ENCODE results near the gene GAS7. TPM values are rescaled to one million over a fixed set of nuclear protein-coding genes. Genes with fewer than 3 reads are reported as not detected.
"Not testable (repeated sequence)": the region's sequence is repeated elsewhere in the genome, so short reads cannot be mapped to it uniquely, and the experiment has no call there.

Gene GAS7
- polyA plus RNA-seq, 3 donors, result 13.0 to 16.9 (median 16.9) TPM

DNA sequence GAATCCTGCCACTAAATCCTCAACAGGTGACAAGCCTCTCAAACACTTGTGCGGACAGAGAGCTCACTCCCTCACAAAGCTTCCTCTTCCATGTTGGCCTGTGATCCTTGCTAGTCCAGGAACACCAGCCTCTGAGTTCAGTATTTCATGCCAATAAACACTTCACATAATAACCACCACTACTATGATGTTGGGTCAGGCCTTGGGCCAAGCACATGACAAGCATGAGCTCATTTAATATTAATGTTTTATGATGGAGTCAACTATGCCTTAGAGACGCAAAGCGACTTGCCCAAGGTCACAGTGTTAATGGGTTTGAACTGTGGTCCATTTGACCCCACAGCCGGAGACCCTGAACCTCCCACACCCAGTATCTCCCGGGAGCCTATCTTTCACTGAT is 129.1 kb downstream of the GAS7 start:
- no peak for DNase-seq (ENCODE audit: extremely low read depth in 1 of 11, low read depth in 9 of 11, low spot score in 4 of 11)

DNA sequence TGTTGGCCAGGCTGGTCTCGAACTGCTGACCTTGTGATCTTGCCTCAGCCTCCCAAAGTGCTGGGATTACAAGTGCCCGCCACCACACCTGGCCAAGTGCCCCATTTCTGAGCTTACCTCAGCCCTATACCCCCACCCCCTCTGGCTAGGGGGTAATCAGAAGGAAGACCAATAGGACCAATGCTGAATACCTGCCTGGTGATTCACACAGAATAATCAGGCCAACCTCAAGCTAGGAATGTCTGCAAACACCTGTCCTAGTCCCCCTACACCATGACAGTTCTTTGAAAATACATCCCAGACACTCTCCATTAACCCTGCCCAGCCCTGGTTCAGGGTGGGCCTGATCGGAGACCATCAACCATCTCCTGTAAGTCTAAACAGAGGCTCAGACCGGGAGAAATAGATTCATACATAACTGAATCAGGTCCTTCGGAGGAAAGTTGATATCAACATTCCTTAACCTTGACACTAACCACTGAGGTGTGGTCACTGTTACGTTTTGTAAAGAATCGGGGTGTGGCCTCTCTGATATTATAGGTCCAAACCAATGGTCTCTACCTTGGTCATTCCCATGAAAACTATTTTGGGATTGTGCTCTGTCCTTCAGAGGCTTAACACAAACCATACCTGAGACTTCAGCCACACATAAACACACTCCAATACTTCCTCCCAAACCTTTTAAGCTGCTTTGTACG is 130.8 kb downstream of the GAS7 start:
- no peak for DNase-seq (ENCODE audit: extremely low read depth in 1 of 11, low read depth in 9 of 11, low spot score in 4 of 11)

DNA sequence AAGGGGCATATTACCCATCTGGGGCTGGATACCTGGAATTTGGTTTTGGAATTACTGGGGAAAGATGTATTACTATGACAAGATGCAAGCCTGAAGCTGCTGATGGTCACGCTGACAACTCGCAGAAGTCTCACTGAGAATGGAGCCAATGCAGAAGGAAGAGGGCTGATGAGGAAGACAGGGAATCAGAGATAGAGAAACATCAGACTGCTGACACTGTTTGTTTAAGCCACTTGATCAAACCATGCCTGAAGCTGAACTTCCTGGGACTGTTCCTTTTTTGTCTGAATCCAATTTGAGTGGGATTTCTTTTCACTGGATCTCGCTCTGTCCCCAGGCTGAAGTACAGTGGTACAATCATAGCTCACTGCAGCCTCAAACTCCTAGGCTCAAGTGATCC is 133.9 kb downstream of the GAS7 start:
- DNase-seq (ENCODE audit: extremely low read depth in 1 of 11, low read depth in 9 of 11, low spot score in 4 of 11), result no peak

DNA sequence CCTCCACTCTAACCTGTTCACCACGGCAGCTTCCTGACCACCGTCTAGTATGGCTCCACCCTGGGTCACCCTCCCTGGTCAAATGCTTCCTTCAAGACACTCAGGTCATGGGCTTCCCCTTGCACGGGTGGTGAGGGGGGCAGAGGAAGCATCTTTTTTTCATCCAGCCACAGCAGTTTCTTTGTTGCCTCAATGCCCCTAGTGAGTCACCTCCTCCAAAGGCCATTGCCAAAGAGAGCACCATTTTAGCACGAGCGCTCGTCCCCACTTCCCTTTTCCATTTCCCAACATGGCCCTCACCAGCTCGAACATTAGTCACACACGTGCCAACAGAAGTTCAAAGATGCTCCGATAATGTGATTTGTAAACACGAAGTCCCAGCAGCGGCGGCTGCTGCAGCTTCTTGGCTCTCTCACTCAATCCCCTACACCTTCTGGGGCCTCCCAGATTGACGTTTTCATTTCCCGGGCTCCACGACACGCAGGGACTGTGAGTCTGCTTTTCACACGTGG is 134.6 kb downstream of the GAS7 start:
- no peak for DNase-seq (ENCODE audit: extremely low read depth in 1 of 11, low read depth in 9 of 11, low spot score in 4 of 11)

DNA sequence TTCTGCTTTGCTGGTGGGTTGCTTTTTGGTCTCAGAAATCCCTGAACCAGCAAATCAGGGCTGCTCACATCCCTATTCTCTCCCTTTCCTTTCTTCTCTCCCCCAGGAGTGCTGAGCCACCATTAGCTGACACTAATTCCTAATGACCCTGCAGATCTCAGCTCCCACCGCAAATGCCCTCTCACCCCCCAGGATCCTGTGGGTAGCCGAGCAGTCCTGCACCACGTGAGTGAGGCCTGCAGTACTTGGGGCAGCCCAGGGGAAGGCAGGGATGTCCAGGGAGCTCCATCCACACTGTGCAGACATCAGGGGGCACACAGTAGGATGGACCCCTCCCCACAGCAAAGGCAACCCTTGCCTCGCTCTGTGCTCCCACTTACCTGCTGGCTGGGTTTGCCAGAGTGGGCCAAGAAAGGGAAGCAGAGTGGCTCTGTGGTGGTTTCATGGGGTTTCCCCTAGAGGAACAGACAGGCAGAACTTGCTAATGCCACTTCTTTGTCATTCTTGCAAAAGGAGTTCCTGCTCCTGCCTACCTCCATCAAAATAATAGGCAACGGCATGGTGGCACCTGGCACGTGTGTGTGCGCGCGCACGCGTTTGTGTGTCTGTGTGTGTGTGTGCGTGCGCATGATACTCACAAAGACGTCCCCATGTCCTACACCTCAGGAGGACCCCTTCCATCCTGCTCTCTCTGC is 135.6 kb downstream of the GAS7 start:
- DNase-seq (ENCODE audit: extremely low read depth in 1 of 11, low read depth in 9 of 11, low spot score in 4 of 11), result no peak

DNA sequence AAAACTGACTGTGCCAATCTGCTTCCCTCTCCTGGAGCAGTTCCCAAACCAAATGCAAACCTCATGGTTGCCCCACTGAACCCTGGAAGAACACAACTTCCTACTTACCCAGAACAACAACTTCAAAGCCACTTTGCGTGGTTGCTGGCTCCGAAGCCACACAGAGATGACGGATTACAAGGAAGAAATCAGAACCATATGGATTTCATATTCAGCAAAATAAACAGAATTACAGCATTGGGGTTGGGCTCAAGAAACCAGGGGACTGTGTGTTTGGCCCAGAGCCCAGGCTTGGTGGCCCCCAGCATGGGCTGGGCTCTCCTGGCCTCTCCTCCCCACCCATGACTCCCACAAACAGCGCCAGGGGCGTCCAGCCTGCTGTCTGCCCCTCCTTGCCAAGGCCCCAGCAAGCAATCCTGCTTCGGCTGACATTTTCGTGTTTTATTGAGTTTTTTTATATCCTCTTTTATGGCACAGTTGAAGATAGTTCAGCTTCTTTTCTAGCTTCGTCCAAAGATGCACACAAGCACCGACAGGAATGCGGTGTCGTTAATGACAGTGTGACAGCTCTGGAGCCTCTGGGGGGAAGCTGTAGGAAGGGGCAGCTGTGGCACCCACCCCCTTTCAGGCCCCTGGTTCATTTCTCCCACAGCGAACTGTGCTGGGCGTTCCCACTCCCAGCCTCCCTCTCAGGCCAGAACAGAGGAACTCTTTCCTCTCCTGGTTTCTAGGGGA is 137.1 kb downstream of the GAS7 start:
- DNase-seq (ENCODE audit: extremely low read depth in 1 of 11, low read depth in 9 of 11, low spot score in 4 of 11), result peak in 3 of 11 donors; percentile 43 to 63 (median 45)

DNA sequence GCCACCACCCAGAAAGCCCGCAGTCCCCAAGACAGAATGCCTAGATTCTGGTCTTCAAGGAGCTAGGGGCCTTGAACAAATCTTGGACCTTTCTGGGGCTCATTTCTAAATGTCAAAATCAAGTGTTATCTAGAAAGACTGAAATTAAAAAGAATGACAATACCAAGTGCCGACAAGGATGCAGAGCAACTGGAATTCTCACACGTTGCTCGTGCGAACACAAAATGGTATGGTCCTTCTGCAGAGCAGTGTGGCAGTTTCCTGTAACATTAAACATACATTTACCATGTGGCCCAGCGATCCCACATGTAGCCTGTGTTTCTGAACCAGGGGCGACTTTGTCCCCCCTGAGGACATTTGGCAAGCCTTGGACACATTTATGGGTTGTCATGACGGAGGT is 137.9 kb downstream of the GAS7 start:
- DNase-seq (ENCODE audit: extremely low read depth in 1 of 11, low read depth in 9 of 11, low spot score in 4 of 11), result no peak

DNA sequence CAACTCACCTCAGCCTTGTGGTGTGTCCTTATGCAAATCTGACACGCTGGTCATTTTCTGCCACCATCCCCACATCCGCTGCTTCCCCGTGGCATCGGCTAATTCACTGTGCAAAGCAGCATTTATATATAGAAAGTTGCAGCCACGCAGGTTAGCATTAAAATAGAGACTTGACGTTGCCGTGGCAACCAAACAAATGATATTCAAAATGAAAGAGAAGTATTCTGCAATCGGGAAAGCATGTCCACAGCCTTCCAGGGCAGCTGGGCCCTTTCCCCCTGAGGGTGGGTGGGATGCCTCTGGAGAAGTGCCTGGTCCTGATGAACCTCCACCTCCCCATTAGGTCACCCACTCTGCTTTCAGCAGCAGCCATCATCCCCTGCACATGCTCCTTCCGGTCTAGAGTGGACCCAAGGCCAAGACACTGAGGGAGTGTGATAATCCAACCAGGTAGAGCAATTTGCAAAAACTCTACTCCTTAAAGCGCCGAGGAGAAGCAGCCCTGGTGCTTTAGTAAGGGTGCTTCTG is 138.7 kb downstream of the GAS7 start:
- no peak for DNase-seq (ENCODE audit: extremely low read depth in 1 of 11, low read depth in 9 of 11, low spot score in 4 of 11)

DNA sequence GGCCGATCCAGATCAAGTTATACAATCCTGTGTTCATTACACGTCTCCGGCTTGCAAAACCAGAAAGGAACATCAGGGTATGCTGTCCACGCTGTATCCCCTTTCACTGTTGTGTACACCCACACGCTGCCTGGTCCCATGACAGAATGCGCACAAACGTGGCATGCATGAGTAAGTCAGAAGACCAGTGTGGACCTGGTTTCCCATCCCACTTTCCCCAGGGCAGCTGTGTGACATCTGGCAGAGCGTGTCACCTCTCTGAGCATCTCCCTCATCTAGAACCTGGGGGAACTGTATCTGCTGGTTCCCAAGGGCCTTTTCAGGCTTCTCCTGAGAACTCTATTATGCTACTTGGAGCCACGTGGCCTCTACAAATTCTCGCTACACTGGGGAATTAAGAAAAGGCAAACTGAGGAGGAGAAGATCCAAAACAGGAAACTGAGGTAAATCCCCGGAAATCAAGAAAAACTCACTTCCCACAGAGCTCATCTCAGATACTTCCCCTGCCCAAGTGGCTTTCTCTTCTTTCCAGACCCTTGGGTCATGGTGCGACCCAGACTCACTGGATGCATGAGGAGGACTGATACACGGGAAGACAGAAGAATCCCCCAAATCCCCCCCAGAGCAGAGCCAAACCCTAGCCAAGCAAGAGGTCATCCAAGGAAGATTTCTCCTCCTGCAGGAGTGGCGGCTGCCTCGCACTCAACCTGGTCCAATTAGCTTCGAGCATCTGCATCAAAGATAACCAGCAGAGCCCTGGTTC is 139.3 kb downstream of the GAS7 start:
- DNase-seq (ENCODE audit: extremely low read depth in 1 of 11, low read depth in 9 of 11, low spot score in 4 of 11), result no peak

DNA sequence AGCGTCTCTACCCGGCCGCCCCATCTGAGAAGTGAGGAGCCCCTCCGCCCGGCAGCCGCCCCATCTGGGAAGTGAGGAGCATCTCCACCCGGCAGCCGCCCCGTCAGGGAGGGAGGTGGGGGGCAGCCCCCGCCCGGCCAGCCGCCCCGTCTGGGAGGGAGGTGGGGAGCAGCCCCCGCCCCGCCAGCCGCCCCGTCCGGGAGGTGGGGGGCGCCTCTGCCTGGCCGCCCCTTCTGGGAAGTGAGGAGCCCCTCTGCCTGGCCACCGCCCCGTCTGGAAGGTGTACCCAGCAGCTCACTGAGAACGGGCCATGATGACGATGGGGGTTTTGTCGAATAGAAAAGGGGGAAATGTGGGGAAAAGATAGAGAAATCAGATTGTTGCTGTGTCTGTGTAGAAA is 140.9 kb downstream of the GAS7 start:
- not testable (repeated sequence) for DNase-seq (ENCODE audit: extremely low read depth in 1 of 11, low read depth in 9 of 11, low spot score in 4 of 11)

DNA sequence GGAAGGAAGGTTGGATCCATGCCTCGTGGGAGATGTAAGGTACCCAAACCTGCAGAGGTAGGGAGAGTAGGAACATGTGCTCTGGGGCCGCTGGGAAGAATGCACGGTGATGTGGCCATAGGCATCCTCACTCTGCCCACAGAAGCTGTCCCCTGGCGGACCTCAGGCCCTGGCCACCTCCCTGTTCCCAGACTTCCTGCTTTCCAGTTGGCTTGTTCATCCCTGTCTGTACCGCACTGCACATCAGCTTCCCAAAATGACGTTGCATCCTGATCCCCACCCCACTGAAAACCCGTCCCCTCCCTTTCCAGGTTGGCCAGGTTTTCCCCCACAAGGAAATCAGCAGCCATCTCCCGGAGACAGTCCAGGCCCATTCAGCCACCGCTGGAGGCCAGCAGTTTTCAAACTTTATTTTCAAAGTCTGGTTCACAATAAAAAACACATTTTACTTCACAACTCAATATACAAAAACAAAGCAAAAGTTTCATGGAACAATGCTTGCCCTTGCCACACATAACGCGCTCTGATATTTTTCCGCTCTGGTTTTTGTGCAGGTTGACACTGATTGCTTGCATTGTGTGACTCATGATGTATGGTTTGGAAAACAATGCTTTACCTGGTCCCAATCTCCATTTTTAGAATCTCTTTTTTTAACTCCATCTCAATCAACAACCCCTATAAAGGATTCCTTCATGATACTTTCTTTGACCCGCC is 143.0 kb downstream of the GAS7 start:
- no peak for DNase-seq (ENCODE audit: extremely low read depth in 1 of 11, low read depth in 9 of 11, low spot score in 4 of 11)

DNA sequence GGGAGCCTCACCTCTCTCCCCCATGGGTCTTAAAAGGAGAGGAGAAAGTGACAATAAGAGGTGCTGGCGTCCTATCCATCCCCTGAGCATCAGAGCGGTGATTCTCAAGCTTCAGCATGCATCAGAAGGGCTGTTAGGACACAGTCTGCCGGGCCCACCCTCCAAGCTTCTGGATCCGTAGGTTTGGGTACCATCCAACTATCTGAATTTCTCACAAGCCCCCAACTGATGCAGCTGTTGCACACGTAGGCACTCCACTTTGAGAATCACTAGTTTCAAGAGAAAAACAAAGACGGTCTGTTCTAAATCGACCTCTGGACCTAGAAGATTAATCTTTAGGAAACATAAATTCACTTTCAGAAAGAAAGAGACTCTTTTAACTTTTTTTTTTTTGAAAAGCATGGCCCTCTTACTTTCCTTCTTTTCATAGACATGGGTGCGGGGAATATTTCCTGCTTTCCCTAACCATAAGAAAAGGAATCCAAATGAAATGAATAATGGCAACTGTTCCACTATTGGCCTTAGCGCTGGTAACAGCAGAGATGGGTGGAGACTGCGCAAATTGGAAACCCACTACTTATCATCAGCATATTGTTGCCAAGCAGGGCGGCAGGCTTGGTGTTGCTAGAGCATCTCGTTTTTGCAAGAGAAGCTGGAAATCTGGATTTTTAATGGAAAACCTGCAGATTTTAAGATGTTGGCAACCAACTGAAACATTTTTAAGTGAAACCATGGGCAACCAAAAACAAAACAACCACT is 144.4 kb downstream of the GAS7 start:
- DNase-seq (ENCODE audit: extremely low read depth in 1 of 11, low read depth in 9 of 11, low spot score in 4 of 11), result no peak

DNA sequence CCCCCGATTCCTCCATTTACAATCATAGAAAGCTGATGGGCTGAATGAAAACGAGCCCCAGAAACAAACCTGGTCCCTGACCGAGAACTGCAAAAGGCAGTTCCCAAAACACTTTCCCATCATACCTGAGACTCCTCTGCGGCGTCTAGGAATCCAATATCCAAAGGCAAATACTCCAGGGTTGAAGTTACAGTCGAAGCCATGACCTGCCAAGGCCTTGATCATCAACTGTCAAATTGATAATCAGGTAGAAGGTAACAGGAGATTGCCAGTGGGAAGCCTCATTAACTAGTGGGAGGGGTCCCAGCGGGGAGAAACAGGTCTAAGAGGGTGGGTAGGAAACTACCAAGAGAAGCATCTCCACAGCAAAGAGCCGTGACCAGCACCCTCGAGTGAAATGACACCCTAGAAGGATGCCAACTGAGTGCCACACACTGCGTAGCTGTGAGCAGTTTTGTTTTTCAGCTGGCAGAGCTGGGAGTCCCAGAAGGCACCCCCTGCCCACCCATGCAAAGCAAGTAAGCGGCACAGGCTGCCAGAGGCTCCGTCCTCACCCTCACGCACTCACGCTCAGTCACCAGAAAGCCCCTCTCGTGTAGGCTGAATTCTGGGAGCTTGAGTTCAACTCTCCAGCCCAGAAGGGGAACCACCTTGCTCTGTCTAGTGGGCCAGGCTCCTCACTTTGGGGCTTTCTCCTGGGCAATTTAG is 146.1 kb downstream of the GAS7 start:
- DNase-seq (ENCODE audit: extremely low read depth in 1 of 11, low read depth in 9 of 11, low spot score in 4 of 11), result no peak

DNA sequence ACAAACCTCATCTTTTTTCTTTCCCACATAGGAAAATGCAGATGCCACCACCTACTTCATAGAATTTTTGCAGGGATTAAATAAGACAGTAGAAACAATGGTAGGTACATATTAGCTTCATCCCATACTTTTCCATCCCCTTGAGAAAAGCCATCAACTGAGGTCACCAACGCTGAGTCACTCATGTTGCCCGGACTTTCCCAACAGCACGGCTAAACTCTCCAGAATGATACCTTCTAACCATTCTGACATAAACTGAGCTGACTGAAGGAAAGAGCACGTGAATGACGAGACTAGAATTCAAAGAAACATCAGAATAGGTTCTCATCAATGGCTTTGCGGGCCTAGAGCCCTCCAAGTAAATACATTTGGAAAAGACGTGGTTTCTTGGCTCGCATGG is 147.3 kb downstream of the GAS7 start:
- DNase-seq (ENCODE audit: extremely low read depth in 1 of 11, low read depth in 9 of 11, low spot score in 4 of 11), result no peak

DNA sequence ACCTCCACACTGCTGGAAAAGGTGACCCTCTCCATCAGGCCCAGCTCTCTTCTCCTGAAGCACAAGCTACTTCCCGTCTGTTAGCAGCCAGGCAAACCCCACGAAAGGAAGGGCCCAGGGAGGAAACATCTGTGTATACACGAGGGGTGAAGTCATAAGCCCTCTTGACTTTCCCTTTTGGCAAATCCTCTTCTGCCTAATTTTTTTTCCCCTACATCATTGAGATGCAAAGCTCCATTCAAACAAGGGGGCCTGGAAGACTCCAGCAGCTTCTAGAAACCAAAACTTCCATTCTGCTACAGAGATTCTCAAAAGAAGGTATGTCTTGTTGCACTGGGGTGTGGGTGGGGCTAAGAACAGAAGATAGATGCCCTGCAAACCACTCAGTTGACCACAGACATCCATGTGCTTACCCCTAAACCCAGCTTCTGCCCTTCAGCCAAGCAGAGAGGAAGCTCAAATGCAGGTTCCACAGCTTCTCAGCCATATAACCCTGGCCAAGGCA is 147.8 kb downstream of the GAS7 start:
- DNase-seq (ENCODE audit: extremely low read depth in 1 of 11, low read depth in 9 of 11, low spot score in 4 of 11), result no peak

DNA sequence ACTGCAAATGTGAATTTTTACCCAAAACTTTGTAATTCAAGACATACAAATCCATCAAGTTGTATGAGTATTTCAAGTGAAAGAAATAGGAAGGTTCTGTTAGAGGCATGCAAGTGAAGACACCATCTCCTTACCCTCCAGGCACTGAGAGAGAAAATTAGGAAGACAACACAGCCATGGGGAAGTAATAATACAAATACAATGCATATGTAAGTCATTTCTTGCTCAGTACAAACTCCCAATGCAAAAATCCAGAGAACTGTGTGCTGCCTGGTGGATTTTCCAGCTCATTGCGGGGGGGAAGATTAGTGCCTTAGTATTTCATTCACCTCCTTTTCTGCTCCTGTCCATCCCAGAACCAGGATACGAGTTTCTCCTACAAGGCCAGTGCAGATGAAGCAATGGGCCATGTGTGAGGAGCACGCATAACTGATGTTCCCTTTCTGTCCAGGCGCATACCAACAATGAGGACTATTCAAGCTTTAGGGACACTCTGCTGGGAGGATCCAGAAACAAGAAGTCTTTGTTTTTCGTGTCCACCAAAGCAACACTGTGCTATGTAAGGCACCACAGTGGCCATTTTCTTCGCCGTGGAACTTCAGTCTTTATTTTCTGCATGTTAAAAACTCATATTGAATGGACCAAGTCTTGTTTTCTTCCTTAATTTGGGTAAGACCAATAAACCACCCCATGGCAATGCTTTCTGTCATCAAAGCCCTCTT is 149.6 kb downstream of the GAS7 start:
- DNase-seq (ENCODE audit: extremely low read depth in 1 of 11, low read depth in 9 of 11, low spot score in 4 of 11), result no peak

Measured in renal cortex interstitium (tissue), 11 donors.